SK-N-SH (cell line): Measurements from ENCODE around the gene KLHDC8B. TPM values are rescaled to one million over a fixed set of nuclear protein-coding genes. Genes with fewer than 3 reads are reported as not detected.

Experiments
- CTCF ChIA-PET: fragments of 300-600, 350-600 bp; formaldehyde crosslinking; extraction: SDS; loops from one replicate; lab custom pipeline; 2021; lab: Yijun Ruan, JAX
- POLR2A ChIA-PET: fragments of 350-600 bp; sonication (Branson Sonifier 250); formaldehyde crosslinking; extraction: SDS; loops from one replicate; lab custom pipeline; 2020; ENCODE audit warnings: antibody characterized with exemption, inconsistent platforms; lab: Yijun Ruan, JAX
- DNase-seq: peaks from one replicate; pipeline ENCODE4 v3.0.0; 2012
- H2AFZ ChIP-seq: fragments of 200-600 bp; sonication (generic); 2 replicates; pipeline ENCODE4 v1.8.1; 2016; ENCODE audit warnings: antibody characterized with exemption, mild to moderate bottlenecking, low read depth
- H3F3A ChIP-seq: fragments of 200-600 bp; sonication (generic); replicated peaks from 2 replicates; pipeline ENCODE3; 2016; ENCODE audit warnings: antibody characterized with exemption, mild to moderate bottlenecking; ENCODE audit not compliant: insufficient read depth
- H3K27ac ChIP-seq, 2 experiments: fragments of 200-500 bp in 1 of 2; fragments of 200-600 bp in 1 of 2; sonication (Bioruptor generic) in 1 of 2; sonication (generic), shearing (Covaris generic) in 1 of 2; 2 replicates each; pipeline versions ENCODE4 v1.5.1 to v1.6.1; 2014 to 2016; ENCODE audit warnings: low read depth in 2 of 2, inconsistent platforms in 1 of 2, low read length in 1 of 2, mild to moderate bottlenecking in 1 of 2, mixed read lengths in 1 of 2
- H3K27me3 ChIP-seq: fragments of 200-600 bp; sonication (generic), shearing (Covaris generic); 2 replicates; pipeline ENCODE4 v1.6.1; 2016; ENCODE audit warnings: mixed run types; ENCODE audit not compliant: insufficient read depth
- H3K36me3 ChIP-seq, 2 experiments: fragments of 200-500 bp in 1 of 2; fragments of 200-600 bp in 1 of 2; sonication (Bioruptor generic) in 1 of 2; sonication (generic) in 1 of 2; replicated peaks in 1 of 2; 2 replicates each; pipeline versions ENCODE3 to v1.5.1; 2014 to 2016; ENCODE audit warnings: low read length in 1 of 2, mild to moderate bottlenecking in 1 of 2; ENCODE audit not compliant: insufficient read depth in 2 of 2, control insufficient read depth in 1 of 2
- H3K4me1 ChIP-seq, 2 experiments: fragments of 200-500 bp in 1 of 2; fragments of 200-600 bp in 1 of 2; sonication (Bioruptor generic) in 1 of 2; sonication (generic), shearing (Covaris generic) in 1 of 2; 2 replicates each; pipeline versions ENCODE4 v1.5.1 to v1.6.1; 2014 to 2016; ENCODE audit warnings: low read depth in 1 of 2, low read length in 1 of 2, mixed run types in 1 of 2; ENCODE audit not compliant: insufficient read depth in 2 of 2, control insufficient read depth in 1 of 2
- H3K4me2 ChIP-seq: fragments of 200-600 bp; sonication (generic), shearing (Covaris generic); 2 replicates; pipeline ENCODE4 v1.6.1; 2017; ENCODE audit warnings: mixed run types
- H3K4me3 ChIP-seq, 2 experiments: fragments of 200-500 bp in 1 of 2; fragments of 200-600 bp in 1 of 2; sonication (Bioruptor generic) in 1 of 2; sonication (generic), shearing (Covaris generic) in 1 of 2; 2 replicates each; pipeline versions ENCODE4 v1.5.1 to v1.8.1; 2014 to 2016; ENCODE audit warnings: low read depth in 2 of 2, inconsistent platforms in 1 of 2, low read length in 1 of 2, mild to moderate bottlenecking in 1 of 2, mixed read lengths in 1 of 2, moderate library complexity in 1 of 2
- H3K79me2 ChIP-seq: fragments of 200-600 bp; sonication (generic); 2 replicates; pipeline ENCODE4 v1.8.1; 2017; ENCODE audit warnings: mild to moderate bottlenecking; ENCODE audit not compliant: insufficient read depth
- H3K9ac ChIP-seq: fragments of 200-600 bp; sonication (generic); 2 replicates; pipeline ENCODE4 v1.6.1; 2017; ENCODE audit warnings: mixed run types
- H3K9me2 ChIP-seq: fragments of 200-600 bp; sonication (generic); 2 replicates; pipeline ENCODE4 v1.6.1; 2017; ENCODE audit warnings: mixed run types
- H3K9me3 ChIP-seq: fragments of 200-600 bp; sonication (generic); 2 replicates; pipeline ENCODE4 v1.6.1; 2017; ENCODE audit warnings: mixed run types, mild to moderate bottlenecking, moderate library complexity
- H4K20me1 ChIP-seq: fragments of 200-600 bp; sonication (generic); 2 replicates; pipeline ENCODE4 v1.6.1; 2017; ENCODE audit warnings: mild to moderate bottlenecking, mixed run types; ENCODE audit not compliant: insufficient read depth
- CTCF ChIP-seq: fragments of 200-600 bp; sonication (generic); IDR thresholded peaks from 2 replicates; pipeline ENCODE4 v1.6.1; 2017; ENCODE audit warnings: antibody characterized with exemption, mild to moderate bottlenecking, moderate library complexity
- EZH2phosphoT487 ChIP-seq: fragments of 200-600 bp; sonication (generic); IDR thresholded peaks from 2 replicates; pipeline ENCODE4 v1.6.1; 2017; ENCODE audit warnings: low read depth, mixed run types, mild to moderate bottlenecking, antibody characterized with exemption, moderate library complexity, borderline replicate concordance
- GATA2 ChIP-seq: sonication (generic); formaldehyde crosslinking; IDR thresholded peaks from 2 replicates; pipeline ENCODE4 v1.5.0; 2020; ENCODE audit warnings: mild to moderate bottlenecking, missing genetic modification reagents
- NRF1 ChIP-seq: IDR thresholded peaks from 2 replicates; pipeline ENCODE4 v1.6.1; 2012; ENCODE audit warnings: low read depth, mild to moderate bottlenecking, low read length
- RXRA ChIP-seq: IDR thresholded peaks from 2 replicates; pipeline ENCODE4 v1.4.0; 2012; ENCODE audit warnings: low read depth, mild to moderate bottlenecking, borderline replicate concordance
- SMC3 ChIP-seq: IDR thresholded peaks from 2 replicates; pipeline ENCODE4 v1.6.1; 2012; ENCODE audit warnings: low read depth, low read length, improper control_type of control experiment
- TCF12 ChIP-seq: IDR thresholded peaks from 2 replicates; pipeline ENCODE4 v1.4.0; 2012
- ZBTB33 ChIP-seq: IDR thresholded peaks from 2 replicates; pipeline ENCODE4 v1.4.0; 2012; ENCODE audit warnings: low read depth, borderline replicate concordance
- WGBS: methylation state at CpG from one replicate; pipeline ENCODE4 v1.1.6; 2017; ENCODE audit warnings: low lambda C conversion rate; 5-methylcytosine and 5-hydroxymethylcytosine counted together
- polyA plus RNA-seq, 3 experiments: library from polyadenylated mRNA; depleted of rRNA; stranded (reverse); fragments of >200 nt; gene quantifications; 2 replicates each; pipeline ENCODE4 v1.2.3, GENCODE V29; 2012

Gene KLHDC8B
- polyA plus RNA-seq, 1 of the 3 experiments (the other 2 are of a cell fraction) = 35.3 TPM

- H3F3A ChIP-seq = no peaks in the 10 kb centered on the region
- peaks cover 0 to 21% of the 10 kb centered on the region in 2 experiments for H3K36me3 ChIP-seq
- POLR2A ChIA-PET = no interaction called here
- 96% methylated on average over 8 of the region's 8 CpGs for WGBS
- peaks cover 25% of the 10 kb centered on the region for H3K79me2 ChIP-seq
- H3K9me3 ChIP-seq = no peaks in the 10 kb centered on the region
- H3K27me3 ChIP-seq = no peaks in the 10 kb centered on the region
- CTCF ChIA-PET = interaction anchor here (1.0 kb wide), 1 partner anchor 162 kb away, joined by 3 read pairs; no protein-coding TSS in a partner anchor
- no peak overlapping the region for H2AFZ ChIP-seq
- H3K9me2 ChIP-seq = no peaks in the 10 kb centered on the region
- DNase-seq = no peak
- TF ChIP-seq ZBTB33 (no peak), EZH2phosphoT487 (no peak), RXRA (no peak), CTCF (no peak), GATA2 (no peak), TCF12 (no peak)
- H3K4me2 ChIP-seq = no peak overlapping the region
- no peaks in the 10 kb centered on the region for H4K20me1 ChIP-seq
- H3K27ac ChIP-seq = peak overlapping the region in 1 of 2 experiments; percentile 99; a peak in 1 of 4 replicates
- H3K4me3 ChIP-seq = no peak overlapping the region
- H3K9ac ChIP-seq = no peak overlapping the region
- H3K4me1 ChIP-seq = peaks cover 11 to 63% of the 10 kb centered on the region in 2 experiments
Measured at GRCh38 chr3:49175530-49175929, 4.1 kb downstream of the KLHDC8B start.

- no peak overlapping the region for H3K4me3 ChIP-seq
- no peaks in the 10 kb centered on the region for H4K20me1 ChIP-seq
- no peak for DNase-seq
- no peak overlapping the region for H3K27ac ChIP-seq
- no peak overlapping the region for H3K9ac ChIP-seq
- TF ChIP-seq NRF1 (no peak), SMC3 (no peak)
- CTCF ChIA-PET = interaction anchor here (1.0 kb wide), 1 partner anchor 163 kb away, joined by 4 read pairs; the partner anchor contains the start of gene USP4
- no peaks in the 10 kb centered on the region for H3K9me2 ChIP-seq
- H2AFZ ChIP-seq = no peak overlapping the region
- peaks cover 0 to 21% of the 10 kb centered on the region in 2 experiments for H3K36me3 ChIP-seq
- 100% methylated on average over 2 of the region's 2 CpGs for WGBS
- peaks cover 11 to 56% of the 10 kb centered on the region in 2 experiments for H3K4me1 ChIP-seq
- H3K4me2 ChIP-seq = no peak overlapping the region
- peaks cover 16% of the 10 kb centered on the region for H3K79me2 ChIP-seq
- H3K27me3 ChIP-seq = no peaks in the 10 kb centered on the region
- no peaks in the 10 kb centered on the region for H3F3A ChIP-seq
- POLR2A ChIA-PET = no interaction called here
- no peaks in the 10 kb centered on the region for H3K9me3 ChIP-seq
Measured at GRCh38 chr3:49177073-49177472, 5.7 kb downstream of the KLHDC8B start.
